HUES48 (cell line): ENCODE measurements around the gene C1orf159.

Experiments
- H3K27ac ChIP-seq: one replicate; pipeline ENCODE4 v1.7.0; 2013; ENCODE audit warnings: low read depth, low read length, inconsistent platforms
- H3K27me3 ChIP-seq: 2 replicates; pipeline ENCODE4 v1.6.1; 2013; ENCODE audit warnings: mild to moderate bottlenecking, low read length; ENCODE audit not compliant: control insufficient read depth, insufficient read depth
- H3K36me3 ChIP-seq: 2 replicates; pipeline ENCODE4 v1.6.1; 2013; ENCODE audit warnings: low read length; ENCODE audit not compliant: control insufficient read depth, insufficient read depth
- H3K4me1 ChIP-seq: 2 replicates; pipeline ENCODE4 v1.6.1; 2013; ENCODE audit warnings: mild to moderate bottlenecking, low read length; ENCODE audit not compliant: control insufficient read depth, insufficient read depth
- H3K4me3 ChIP-seq: 2 replicates; pipeline ENCODE4 v1.5.1; 2013; ENCODE audit warnings: mild to moderate bottlenecking, low read depth, low read length
- H3K9ac ChIP-seq: 2 replicates; pipeline ENCODE4 v1.6.1; 2013; ENCODE audit warnings: mild to moderate bottlenecking, low read depth, low read length, moderate library complexity
- H3K9me3 ChIP-seq: 2 replicates; pipeline ENCODE4 v1.6.1; 2013; ENCODE audit warnings: low read length; ENCODE audit not compliant: control insufficient read depth, insufficient read depth

The C1orf159 gene

GRCh38 chr1:1088801-1089680, 26.8 kb downstream of the C1orf159 start:
- Histone ChIP-seq H3K4me3 (no peak overlapping the region), H3K27me3 (no peaks in the 10 kb centered on the region), H3K9ac (no peak overlapping the region), H3K4me1 (no peaks in the 10 kb centered on the region), H3K9me3 (no peaks in the 10 kb centered on the region; the same call in 1 of the 2 replicates), H3K36me3 (no peaks in the 10 kb centered on the region), H3K27ac (no peak overlapping the region)

- no peaks in the 10 kb centered on the region for H3K9me3 ChIP-seq
- H3K27me3 ChIP-seq: no peaks in the 10 kb centered on the region
- no peaks in the 10 kb centered on the region for H3K36me3 ChIP-seq
- H3K27ac ChIP-seq: no peak overlapping the region
- H3K4me1 ChIP-seq: no peaks in the 10 kb centered on the region
- no peak overlapping the region for H3K9ac ChIP-seq
- H3K4me3 ChIP-seq: no peak overlapping the region
These were observed 27.7 kb downstream of the C1orf159 start for GRCh38 chr1:1088029-1088800.

- Histone ChIP-seq H3K9me3 (no peaks in the 10 kb centered on the region), H3K27ac (no peak overlapping the region), H3K9ac (no peak overlapping the region), H3K27me3 (no peaks in the 10 kb centered on the region), H3K36me3 (no peaks in the 10 kb centered on the region), H3K4me3 (no peak overlapping the region), H3K4me1 (no peaks in the 10 kb centered on the region)
These were observed 28.4 kb downstream of the C1orf159 start for GRCh38 chr1:1087351-1088028.

GRCh38 chr1:1086911-1087341, 29.0 kb downstream of the C1orf159 start:
- Histone ChIP-seq H3K27ac (no peak overlapping the region), H3K9ac (no peak overlapping the region), H3K4me1 (no peaks in the 10 kb centered on the region), H3K27me3 (no peaks in the 10 kb centered on the region), H3K36me3 (no peaks in the 10 kb centered on the region), H3K9me3 (no peaks in the 10 kb centered on the region), H3K4me3 (no peak overlapping the region)

GRCh38 chr1:1085911-1086841, 29.7 kb downstream of the C1orf159 start:
- Histone ChIP-seq H3K27ac (no peak overlapping the region), H3K27me3 (no peaks in the 10 kb centered on the region), H3K4me3 (no peak overlapping the region), H3K4me1 (no peaks in the 10 kb centered on the region), H3K9me3 (no peaks in the 10 kb centered on the region), H3K9ac (no peak overlapping the region), H3K36me3 (no peaks in the 10 kb centered on the region)

GRCh38 chr1:1085171-1085841, 30.6 kb downstream of the C1orf159 start:
- no peaks in the 10 kb centered on the region for H3K9me3 ChIP-seq
- no peaks in the 10 kb centered on the region for H3K36me3 ChIP-seq
- H3K27me3 ChIP-seq: no peaks in the 10 kb centered on the region
- no peaks in the 10 kb centered on the region for H3K4me1 ChIP-seq
- no peak overlapping the region for H3K9ac ChIP-seq
- no peak overlapping the region for H3K27ac ChIP-seq
- H3K4me3 ChIP-seq: no peak overlapping the region

- Histone ChIP-seq H3K27me3 (peaks cover 2% of the 10 kb centered on the region; the same call in 1 of the 2 replicates), H3K9me3 (no peaks in the 10 kb centered on the region), H3K27ac (no peak overlapping the region), H3K36me3 (no peaks in the 10 kb centered on the region), H3K9ac (no peak overlapping the region), H3K4me3 (no peak overlapping the region), H3K4me1 (0 out of 2 replicates have a peak, but pooled peaks cover 1% of the 10 kb centered on the region)
These were observed 31.3 kb downstream of the C1orf159 start for GRCh38 chr1:1084372-1085170.

GRCh38 chr1:1083416-1084371, 32.2 kb downstream of the C1orf159 start:
- no peak overlapping the region for H3K27ac ChIP-seq
- H3K9me3 ChIP-seq: no peaks in the 10 kb centered on the region
- peaks cover 5% of the 10 kb centered on the region; the same call in 1 of the 2 replicates for H3K27me3 ChIP-seq
- no peak overlapping the region for H3K4me3 ChIP-seq
- peaks cover 5% of the 10 kb centered on the region; the same call in 1 of the 2 replicates for H3K4me1 ChIP-seq
- H3K36me3 ChIP-seq: no peaks in the 10 kb centered on the region
- H3K9ac ChIP-seq: no peak overlapping the region
